ENCODE results near the gene ASB16.

DNA sequence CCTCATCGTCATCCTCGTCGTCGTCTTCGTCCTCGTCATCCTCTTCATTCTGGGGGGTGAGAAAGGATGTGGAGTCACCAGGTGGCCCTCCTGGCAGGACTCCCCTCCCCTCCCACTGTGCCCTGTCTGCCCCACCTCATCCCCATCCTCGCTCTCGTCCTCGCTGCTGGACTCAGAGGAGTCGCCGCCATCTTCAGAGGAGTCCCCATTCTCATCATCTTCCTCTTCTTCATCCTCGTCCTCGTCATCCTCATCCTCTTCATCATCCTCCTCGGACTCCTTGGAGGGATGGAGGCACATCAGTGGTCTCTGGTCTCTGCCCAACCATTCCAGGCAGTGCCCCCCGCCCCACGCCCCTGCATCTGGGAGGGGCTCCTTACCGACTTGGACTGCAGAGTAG is 36.8 kb downstream of the ASB16 start:
- TF ChIP-seq YY1 (IDR thresholded peaks at IDR 0.05; ENCODE audit: insufficient read depth, insufficient read length) (no peak), ZNF274 (IDR thresholded peaks at IDR 0.05; ENCODE audit: low read depth, low read length) (no peak), SUZ12 (IDR thresholded peaks at IDR 0.05; ENCODE audit: extremely low read depth, insufficient read depth, insufficient read length) (no peak)

Measured in NT2/D1 (cell line).